Subcutaneous abdominal adipose tissue (tissue), 5 donors: ENCODE results near the gene CSNK1G1.

Experiments
- H3K27ac ChIP-seq: one replicate; pipeline ENCODE4 v1.7.0; 2013; ENCODE audit warnings: low read depth, mild to moderate bottlenecking, inconsistent platforms, low read length, moderate library complexity
- H3K27me3 ChIP-seq, 5 donors: one replicate each; pipeline ENCODE4 v1.7.0; 2013; ENCODE audit warnings: low read length in 5 of 5, inconsistent platforms in 1 of 5; ENCODE audit not compliant: control insufficient read depth in 5 of 5, insufficient read depth in 4 of 5
- H3K36me3 ChIP-seq, 5 donors: one replicate each; pipeline ENCODE4 v1.7.0; 2013; ENCODE audit warnings: low read length in 5 of 5; ENCODE audit not compliant: control insufficient read depth in 5 of 5, insufficient read depth in 5 of 5
- H3K4me1 ChIP-seq, 5 donors: one replicate each; pipeline ENCODE4 v1.7.0; 2013; ENCODE audit warnings: low read length in 5 of 5, mild to moderate bottlenecking in 3 of 5, moderate library complexity in 1 of 5; ENCODE audit not compliant: control insufficient read depth in 5 of 5, insufficient read depth in 5 of 5
- H3K4me3 ChIP-seq, 5 donors: one replicate each; pipeline ENCODE4 v1.7.0; 2013; ENCODE audit warnings: low read length in 5 of 5, low read depth in 1 of 5
- H3K9ac ChIP-seq, 5 donors: one replicate each; pipeline ENCODE4 v1.7.0; 2013; ENCODE audit warnings: low read length in 5 of 5, mild to moderate bottlenecking in 4 of 5, moderate library complexity in 3 of 5
- H3K9me3 ChIP-seq, 5 donors: one replicate each; pipeline ENCODE4 v1.7.0; 2013; ENCODE audit warnings: low read length in 5 of 5; ENCODE audit not compliant: control insufficient read depth in 5 of 5
- donor health status: healthy.
- donor health status: healthy.
- donor health status: healthy.
- donor health status: healthy.
- donor health status: healthy.

CSNK1G1 gene

DNA sequence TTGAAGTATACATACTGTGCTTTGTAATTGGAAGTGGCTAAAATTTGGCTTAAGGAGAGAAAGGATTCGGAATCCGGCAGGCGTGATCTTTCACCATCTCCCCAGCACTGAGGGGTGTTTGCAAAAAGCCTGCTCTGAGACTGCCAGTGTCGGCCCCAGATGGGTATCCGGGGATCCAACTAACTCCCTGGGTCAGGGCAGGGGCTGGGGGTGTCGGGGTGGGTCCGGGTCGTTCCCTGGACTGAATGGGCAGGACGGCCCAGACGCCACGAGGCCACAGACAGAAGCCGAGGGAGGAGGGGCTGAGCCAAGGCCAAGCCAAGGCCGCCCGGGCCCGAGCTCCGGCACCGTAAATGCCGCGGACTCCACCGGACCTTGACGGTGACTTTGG lies 193.5 kb downstream of the CSNK1G1 start:
- H3K4me1 ChIP-seq = peaks cover 5 to 37% (median 29%) of the 10 kb centered on the region in 5 donors
- no peaks in the 10 kb centered on the region for H3K9me3 ChIP-seq
- H3K9ac ChIP-seq = peak overlapping the region; percentile 53 to 92 (median 82)
- peak overlapping the region; percentile 78 to 96 (median 85) for H3K4me3 ChIP-seq
- peak overlapping the region; percentile 90 for H3K27ac ChIP-seq
- no peaks in the 10 kb centered on the region for H3K27me3 ChIP-seq
- H3K36me3 ChIP-seq = peaks cover 0 to 33% (median 30%) of the 10 kb centered on the region in 5 donors

DNA sequence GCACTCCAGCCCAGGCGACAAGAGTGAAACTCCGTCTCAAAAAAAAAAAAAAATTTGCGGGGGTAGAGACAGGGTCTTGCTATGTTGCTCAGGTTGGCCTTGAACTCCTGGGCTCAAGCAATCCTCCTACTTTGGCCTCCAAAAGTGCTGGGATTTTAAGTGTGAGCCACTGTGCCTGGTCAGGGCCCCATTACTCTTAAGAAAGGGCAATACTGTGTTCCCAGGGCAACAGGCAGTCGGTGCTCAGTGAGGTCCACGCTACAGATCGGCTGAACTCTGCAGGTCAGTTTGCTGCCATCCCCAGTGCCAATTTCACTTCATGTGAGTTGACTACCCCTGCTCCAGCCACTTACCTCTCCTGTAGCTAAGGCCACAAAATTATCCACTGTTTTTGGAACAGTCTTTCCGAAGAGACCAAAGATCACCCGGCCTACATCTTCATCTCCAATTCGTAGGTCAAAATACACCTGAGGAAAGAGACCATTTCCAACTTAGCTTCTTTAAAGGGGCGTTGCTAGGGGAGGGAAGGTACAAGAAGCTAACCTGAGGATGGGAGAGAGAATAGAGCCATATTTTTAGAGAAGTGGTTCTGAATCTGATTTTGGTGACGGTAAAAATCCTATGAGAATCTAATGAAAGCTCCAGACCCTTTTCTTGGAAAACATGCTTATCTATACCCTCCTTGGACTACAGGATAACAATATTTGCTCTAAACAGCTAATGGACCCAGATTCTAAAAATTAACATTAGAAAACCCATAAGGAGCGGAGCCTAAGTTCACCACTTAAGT lies 194.1 kb downstream of the CSNK1G1 start:
- H3K9ac ChIP-seq = peak overlapping the region; percentile 53 to 92 (median 82)
- peak overlapping the region; percentile 78 to 96 (median 85) for H3K4me3 ChIP-seq
- H3K36me3 ChIP-seq = peaks cover 0 to 39% (median 36%) of the 10 kb centered on the region in 5 donors
- H3K27me3 ChIP-seq = no peaks in the 10 kb centered on the region
- no peaks in the 10 kb centered on the region for H3K9me3 ChIP-seq
- peaks cover 5 to 37% (median 29%) of the 10 kb centered on the region in 5 donors for H3K4me1 ChIP-seq
- H3K27ac ChIP-seq = peak overlapping the region; percentile 90

DNA sequence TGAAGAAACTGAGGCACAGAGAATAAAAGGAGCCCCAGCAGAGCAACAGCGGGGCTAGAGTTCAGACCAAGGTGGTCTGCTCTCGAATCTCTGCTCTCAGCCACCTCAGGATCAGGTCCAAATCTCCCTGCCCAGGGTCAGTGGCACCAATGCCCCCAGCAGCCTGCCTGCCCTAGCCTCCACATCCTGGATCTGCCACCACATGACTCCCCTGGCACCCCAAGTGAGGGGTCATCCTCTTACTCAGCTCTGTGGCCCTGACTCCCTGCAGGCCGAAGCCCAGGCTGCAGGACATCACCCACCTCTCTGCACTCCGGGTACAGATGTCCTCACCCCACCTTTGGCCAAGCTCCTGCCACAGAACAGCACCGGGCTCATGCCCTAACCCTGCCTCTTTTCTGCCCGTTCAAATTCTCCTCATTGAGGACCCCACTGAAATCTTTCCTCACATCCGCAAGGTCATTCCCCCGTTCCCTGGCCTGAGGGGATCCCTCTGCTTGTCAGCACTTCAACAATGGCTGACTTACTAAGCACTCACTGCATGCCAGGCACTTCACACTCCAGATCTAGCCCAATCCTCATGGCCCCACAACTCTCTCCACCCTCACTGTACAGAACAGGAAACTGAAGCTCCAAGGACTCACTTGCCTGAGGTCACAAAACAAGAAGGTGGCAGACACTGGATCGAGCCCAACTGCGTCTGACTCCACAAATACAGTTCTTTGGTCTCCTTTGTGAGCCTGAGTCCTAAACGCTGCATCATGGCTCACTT lies 197.4 kb downstream of the CSNK1G1 start:
- Histone ChIP-seq H3K9ac (no peak overlapping the region), H3K4me3 (no peak overlapping the region), H3K4me1 (peaks cover 5 to 34% (median 25%) of the 10 kb centered on the region in 5 donors), H3K36me3 (peaks cover 0 to 60% (median 57%) of the 10 kb centered on the region in 5 donors), H3K27ac (no peak overlapping the region), H3K9me3 (no peaks in the 10 kb centered on the region), H3K27me3 (no peaks in the 10 kb centered on the region)

DNA sequence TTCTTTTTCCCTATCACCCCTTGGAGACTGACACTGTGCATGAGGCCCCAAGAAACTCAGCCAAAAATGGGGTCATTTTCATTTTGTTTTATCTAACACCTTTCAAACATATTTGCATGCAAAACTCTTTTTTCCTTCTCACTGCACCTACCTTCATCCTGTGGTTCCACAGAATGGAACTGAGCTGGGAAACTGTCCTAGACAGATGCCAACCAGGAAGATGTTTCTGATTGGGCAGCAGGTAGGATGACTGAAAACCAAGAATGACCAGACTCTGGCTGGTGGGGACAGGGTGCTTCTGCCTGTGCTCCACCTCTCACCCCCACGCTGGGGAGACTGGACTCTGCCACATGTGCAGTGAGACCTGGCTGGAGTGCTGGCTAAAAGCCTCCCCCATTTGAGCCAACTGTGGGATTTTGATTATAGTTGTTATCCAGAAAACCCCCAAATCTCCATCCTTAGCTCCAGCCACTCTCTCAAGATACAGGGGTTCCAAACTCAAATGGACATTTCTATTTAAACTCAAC lies 198.3 kb downstream of the CSNK1G1 start:
- Histone ChIP-seq H3K9ac (no peak overlapping the region), H3K4me3 (no peak overlapping the region), H3K9me3 (no peaks in the 10 kb centered on the region), H3K4me1 (peaks cover 7 to 38% (median 31%) of the 10 kb centered on the region in 5 donors), H3K36me3 (peaks cover 0 to 60% (median 57%) of the 10 kb centered on the region in 5 donors), H3K27ac (no peak overlapping the region), H3K27me3 (peaks cover 0 to 6% (median 5%) of the 10 kb centered on the region in 5 donors)

DNA sequence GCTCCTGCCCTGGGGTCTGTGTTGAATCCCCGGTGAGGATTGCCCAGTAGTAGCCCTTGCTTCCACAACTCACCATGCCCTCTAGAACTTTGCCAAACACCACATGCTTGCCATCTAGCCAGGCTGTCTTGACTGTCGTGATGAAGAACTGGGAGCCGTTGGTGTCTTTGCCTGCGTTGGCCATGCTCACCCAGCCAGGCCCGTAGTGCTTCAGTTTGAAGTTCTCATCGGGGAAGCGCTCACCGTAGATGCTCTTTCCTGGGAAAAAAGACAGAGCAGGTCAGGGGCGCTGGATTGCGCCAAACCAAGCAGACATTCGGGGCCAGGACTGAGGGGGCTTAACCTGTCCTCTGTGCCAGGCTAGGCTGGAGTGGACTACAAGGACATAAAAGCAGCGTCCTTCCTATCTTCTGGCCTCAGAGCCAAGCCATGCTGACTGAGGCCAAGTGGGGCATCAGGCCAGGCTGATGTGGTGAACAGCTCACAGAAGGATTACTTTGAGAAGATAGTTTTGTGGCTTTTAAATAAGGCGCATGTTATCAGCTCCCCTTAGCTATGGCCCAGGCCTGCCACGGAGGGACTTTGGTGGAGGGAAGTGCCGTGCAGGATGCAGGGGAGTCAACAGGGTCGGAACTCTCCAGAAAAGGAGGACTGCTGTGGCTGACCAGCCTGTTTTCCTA lies 199.2 kb downstream of the CSNK1G1 start:
- Histone ChIP-seq H3K36me3 (peaks cover 0 to 60% (median 57%) of the 10 kb centered on the region in 5 donors), H3K4me1 (peaks cover 4 to 40% (median 34%) of the 10 kb centered on the region in 5 donors), H3K27ac (no peak overlapping the region), H3K4me3 (no peak overlapping the region), H3K9me3 (no peaks in the 10 kb centered on the region), H3K27me3 (peaks cover 0 to 15% (median 13%) of the 10 kb centered on the region in 5 donors), H3K9ac (no peak overlapping the region)

DNA sequence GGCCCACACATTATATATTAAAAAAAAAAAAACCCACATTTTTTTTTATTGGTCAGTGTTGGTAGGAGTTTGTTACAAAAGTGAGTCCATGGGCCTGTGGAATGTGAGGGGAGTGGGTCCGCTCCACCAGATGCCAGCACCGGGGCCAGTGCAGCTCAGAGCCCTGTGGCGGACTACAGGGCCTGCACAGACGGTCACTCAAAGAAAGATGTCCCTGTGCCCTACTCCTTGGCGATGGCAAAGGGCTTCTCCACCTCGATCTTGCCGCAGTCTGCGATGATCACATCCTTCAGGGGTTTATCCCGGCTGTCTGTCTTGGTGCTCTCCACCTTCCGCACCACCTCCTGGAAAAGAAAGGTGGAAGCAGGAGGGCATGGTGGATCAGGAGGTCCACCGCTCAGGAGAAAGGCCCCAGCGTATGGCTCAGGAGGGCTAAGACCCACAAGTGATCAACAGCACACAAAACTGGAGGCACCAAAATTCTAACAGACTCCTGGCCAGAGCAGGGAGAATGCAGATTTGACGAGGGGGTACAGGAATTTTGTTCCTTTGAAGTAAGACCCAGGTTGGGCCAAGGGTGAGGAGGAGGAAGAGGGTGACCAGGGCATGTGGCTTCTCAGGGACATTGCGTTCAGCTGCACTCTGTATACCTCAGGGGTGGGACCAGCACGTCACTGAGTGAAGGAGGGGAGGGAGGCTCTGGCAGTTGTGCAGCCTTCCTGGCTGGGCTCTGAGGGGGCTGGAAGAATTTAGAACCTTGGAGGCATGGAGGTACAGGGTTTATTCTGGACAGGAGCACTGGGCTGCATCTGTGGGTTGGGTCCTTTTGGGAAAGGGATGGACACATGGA lies 199.9 kb downstream of the CSNK1G1 start:
- Histone ChIP-seq H3K36me3 (peaks cover 0 to 60% (median 57%) of the 10 kb centered on the region in 5 donors), H3K4me1 (peaks cover 2 to 40% (median 33%) of the 10 kb centered on the region in 5 donors), H3K27ac (no peak overlapping the region), H3K9ac (no peak overlapping the region), H3K27me3 (peaks cover 0 to 17% (median 14%) of the 10 kb centered on the region in 5 donors), H3K4me3 (no peak overlapping the region), H3K9me3 (no peaks in the 10 kb centered on the region)

DNA sequence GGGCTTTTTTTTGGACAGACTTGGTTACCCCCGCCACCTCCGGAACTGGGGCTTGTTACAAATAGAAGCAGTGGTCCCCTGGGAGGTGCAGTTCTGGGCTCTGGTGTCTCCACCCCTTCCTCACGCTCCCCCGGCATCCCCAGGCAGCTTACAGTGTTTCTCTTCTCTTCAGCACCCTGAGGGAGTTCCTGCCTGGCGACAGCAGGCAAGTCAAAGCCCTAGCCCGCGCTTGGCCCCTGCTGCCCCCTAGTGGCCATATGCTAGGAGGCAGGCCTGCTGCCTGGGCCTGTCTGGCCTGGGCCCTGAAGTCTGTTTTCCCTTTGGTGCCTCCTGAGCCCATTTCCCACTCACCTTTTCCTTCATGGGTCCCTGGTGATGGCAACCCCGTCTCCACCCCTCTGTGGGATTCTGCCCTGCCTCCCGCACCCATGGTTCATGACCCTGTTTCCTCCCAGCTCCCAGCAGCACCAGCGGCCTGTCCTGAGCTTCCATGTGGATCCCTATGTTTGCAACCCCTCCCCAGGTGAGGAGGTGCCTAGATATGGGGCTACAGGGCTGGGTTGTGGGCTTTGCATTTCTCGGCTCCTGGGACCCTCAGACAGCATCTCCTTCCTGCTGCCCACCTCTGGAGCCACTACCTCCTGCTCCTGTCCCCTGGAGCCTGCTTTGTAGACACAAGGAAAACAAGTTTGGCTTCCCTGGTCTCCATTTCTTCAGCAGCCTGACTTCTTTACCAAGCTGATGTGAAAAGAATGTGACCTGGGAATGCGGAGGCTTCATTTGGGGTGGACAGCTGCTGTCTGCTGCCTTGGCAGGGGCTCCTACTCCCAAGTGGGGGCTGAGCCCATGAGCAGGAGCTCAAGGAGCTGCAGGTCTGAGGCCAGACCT lies 202.2 kb downstream of the CSNK1G1 start:
- H3K9ac ChIP-seq = peak overlapping the region in 1 of 5 donors; percentile 54
- peaks cover 2 to 48% (median 29%) of the 10 kb centered on the region in 5 donors for H3K4me1 ChIP-seq
- no peaks in the 10 kb centered on the region for H3K9me3 ChIP-seq
- peak overlapping the region in 1 of 5 donors; percentile 23 for H3K4me3 ChIP-seq
- H3K36me3 ChIP-seq = peaks cover 0 to 43% (median 39%) of the 10 kb centered on the region in 5 donors
- H3K27me3 ChIP-seq = peaks cover 0 to 17% (median 14%) of the 10 kb centered on the region in 5 donors
- H3K27ac ChIP-seq = no peak overlapping the region

DNA sequence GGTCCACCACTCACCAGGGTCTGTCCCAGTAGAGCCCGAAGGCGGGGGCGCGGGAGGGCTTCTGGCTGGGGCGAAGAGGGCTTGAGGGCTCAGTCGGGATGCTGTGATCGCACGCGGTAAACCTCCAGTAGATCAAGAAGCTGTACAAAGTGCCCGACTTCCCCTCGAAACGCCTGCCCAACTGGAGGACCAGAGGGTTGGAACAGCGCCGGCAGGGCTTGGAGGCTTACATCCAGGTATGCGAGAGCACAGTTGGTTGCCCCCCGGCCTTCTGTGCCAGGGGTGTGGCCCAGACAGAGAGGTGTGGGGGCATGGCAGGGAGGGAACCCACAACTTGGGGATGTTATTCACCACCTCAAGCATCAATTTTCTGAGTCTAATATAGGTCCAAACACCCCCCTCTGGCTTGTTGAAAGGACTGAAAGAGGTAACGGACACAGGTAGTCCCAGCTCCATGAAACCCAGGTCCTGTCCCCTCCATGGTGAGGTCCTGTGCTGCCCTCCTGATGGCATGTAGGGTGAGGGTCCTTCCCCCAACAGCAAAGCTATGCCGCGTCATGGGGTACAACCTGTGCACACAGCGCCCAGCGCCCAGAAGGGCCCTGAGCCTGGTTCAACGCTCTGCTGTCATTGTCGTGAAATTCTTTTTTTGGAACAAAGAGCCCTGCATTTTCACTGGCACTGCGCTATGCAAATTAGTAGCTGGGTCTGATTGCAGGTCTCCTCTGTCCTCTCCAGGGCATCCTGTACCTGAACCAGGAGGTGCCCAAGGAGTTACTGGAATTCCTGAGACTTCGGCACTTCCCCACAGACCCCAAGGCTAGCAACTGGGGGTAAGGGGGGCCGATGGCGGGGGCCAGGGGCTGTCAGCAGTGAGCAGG lies 203.2 kb downstream of the CSNK1G1 start:
- no peak overlapping the region for H3K27ac ChIP-seq

More for the DNA sequence above, 203.2 kb downstream of the CSNK1G1 start:
- H3K27me3 ChIP-seq = peaks cover 0 to 17% (median 14%) of the 10 kb centered on the region in 5 donors
- peaks cover 2 to 43% (median 29%) of the 10 kb centered on the region in 5 donors for H3K4me1 ChIP-seq
- peak overlapping the region in 2 of 5 donors; percentile 52 to 61 for H3K4me3 ChIP-seq
- H3K9ac ChIP-seq = no peak overlapping the region
- peaks cover 0 to 33% (median 29%) of the 10 kb centered on the region in 5 donors for H3K36me3 ChIP-seq
- H3K9me3 ChIP-seq = no peaks in the 10 kb centered on the region
